Testis (tissue), 3 donors: ENCODE data around the gene CMTM1. TPM values are rescaled to one million over a fixed set of nuclear protein-coding genes. Genes with fewer than 3 reads are reported as not detected.

Experiments
- DNase-seq: peaks from one replicate; pipeline ENCODE4 v3.0.0-alpha.2; 2019
- H3K27ac ChIP-seq, 2 donors: fragments of 200-600 bp; sonication (generic); one replicate each; pipeline ENCODE4 v1.5.1; 2019
- H3K27me3 ChIP-seq: fragments of 200-600 bp; sonication (generic); one replicate; pipeline ENCODE4 v1.5.1; 2019
- H3K36me3 ChIP-seq: fragments of 200-600 bp; sonication (generic); one replicate; pipeline ENCODE4 v1.5.1; 2017; ENCODE audit warnings: low read depth; ENCODE audit errors: missing control alignments
- H3K4me1 ChIP-seq: fragments of 200-600 bp; sonication (generic); one replicate; pipeline ENCODE4 v1.5.1; 2019
- H3K4me3 ChIP-seq, 2 donors: fragments of 200-600 bp; sonication (generic); one replicate each; pipeline ENCODE4 v1.5.1; 2017 to 2019
- H3K9me3 ChIP-seq: fragments of 200-600 bp; sonication (generic); one replicate; pipeline ENCODE4 v1.5.1; 2017
- CTCF ChIP-seq, 3 experiments: fragments of 450-650 bp in 2 of 3; fragments of 200-600 bp in 1 of 3; sonication (generic) in 1 of 3; IDR thresholded peaks; one replicate each; pipeline ENCODE4 v1.5.1; 2016 to 2019; ENCODE audit warnings: antibody characterized with exemption in 3 of 3, mild to moderate bottlenecking in 2 of 3, moderate library complexity in 1 of 3
- POLR2A ChIP-seq: fragments of 450-650 bp; IDR thresholded peaks from one replicate; pipeline ENCODE4 v1.6.1; 2017; ENCODE audit warnings: antibody characterized with exemption, mild to moderate bottlenecking, moderate library complexity
- WGBS, 2 donors: methylation state at CpG; one replicate each; pipeline ENCODE4 v1.1.5; 2018; 5-methylcytosine and 5-hydroxymethylcytosine counted together
- intact Hi-C: fragments of 100-400 bp; cut with DNase I; formaldehyde crosslinking; loops from one replicate; pipeline ENCODE4 v1.15.1; 2023; ENCODE audit warnings: low total_unique reads
- polyA plus RNA-seq: library from polyadenylated mRNA; stranded (reverse); fragments of 350-450 nt; fragmentation: Illumina TruSeq; extraction: RNeasy Lipid Tissue Mini Kit (QIAGEN cat#74804); gene quantifications from one replicate; pipeline ENCODE4 v1.2.3, GENCODE V29; 2014; ENCODE audit warnings: low read depth, low replicate concordance; ENCODE audit not compliant: insufficient read depth
- total RNA-seq, 2 donors: library from RNA; depleted of rRNA; stranded (reverse); fragments of >200 nt; gene quantifications; one replicate each; pipeline ENCODE4 v1.2.3, GENCODE V29; 2016

The CMTM1 gene
- total and polyA plus RNA-seq, 3 donors from 2014 or later, result 24.0 to 103 (median 47.5) TPM

GRCh38 chr16:66522816-66523590 lies 43.2 kb upstream of the CMTM1 start:
- H3K27ac ChIP-seq, result peak overlapping the region; percentile 39 to 41
- peak; percentile 58 for DNase-seq
- 72 to 77% methylated on average over 8 to 11 of the region's 11 CpGs for WGBS, 2 donors

GRCh38 chr16:66523861-66524354 lies 42.3 kb upstream of the CMTM1 start:
- intact Hi-C loops, result no loop called here
- no peaks in the 10 kb centered on the region for H3K36me3 ChIP-seq

More at GRCh38 chr16:66522816-66523590, 43.2 kb upstream of the CMTM1 start:
- TF ChIP-seq CTCF (IDR thresholded peaks at IDR 0.05) (no peak), POLR2A (no peak)
- Histone ChIP-seq H3K4me3 (no peak overlapping the region), H3K4me1 (peaks cover 29% of the 10 kb centered on the region), H3K9me3 (no peaks in the 10 kb centered on the region), H3K27me3 (no peaks in the 10 kb centered on the region), H3K36me3 (no peaks in the 10 kb centered on the region)
- intact Hi-C loops, result no loop called here

GRCh38 chr16:66524601-66525164 lies 41.6 kb upstream of the CMTM1 start:
- no peak overlapping the region for H3K4me3 ChIP-seq
- H3K27me3 ChIP-seq, result no peaks in the 10 kb centered on the region
- intact Hi-C loops, result no loop called here
- 83 to 89% methylated on average over 6 of the region's 6 CpGs for WGBS, 2 donors
- H3K4me1 ChIP-seq, result peaks cover 28% of the 10 kb centered on the region
- H3K36me3 ChIP-seq, result no peaks in the 10 kb centered on the region
- TF ChIP-seq POLR2A (no peak), CTCF (IDR thresholded peaks at IDR 0.05) (peak in 1 of 3 experiments; percentile 11)
- peak overlapping the region in 1 of 2 donors; percentile 64 for H3K27ac ChIP-seq
- no peak for DNase-seq
- H3K9me3 ChIP-seq, result no peaks in the 10 kb centered on the region

More at GRCh38 chr16:66523861-66524354, 42.3 kb upstream of the CMTM1 start:
- peak overlapping the region; percentile 39 to 64 for H3K27ac ChIP-seq
- H3K4me3 ChIP-seq, result no peak overlapping the region
- DNase-seq, result no peak
- no peaks in the 10 kb centered on the region for H3K27me3 ChIP-seq
- WGBS, 2 donors, result 67 to 79% methylated on average over 9 of the region's 9 CpGs
- no peaks in the 10 kb centered on the region for H3K9me3 ChIP-seq
- no peak for TF ChIP-seq CTCF (IDR thresholded peaks at IDR 0.05)
- TF ChIP-seq POLR2A, result no peak
- H3K4me1 ChIP-seq, result peaks cover 28% of the 10 kb centered on the region

GRCh38 chr16:66525396-66526180 lies 40.7 kb upstream of the CMTM1 start:
- Histone ChIP-seq H3K9me3 (no peaks in the 10 kb centered on the region), H3K4me1 (peaks cover 28% of the 10 kb centered on the region), H3K4me3 (no peak overlapping the region), H3K36me3 (no peaks in the 10 kb centered on the region), H3K27ac (no peak overlapping the region), H3K27me3 (no peaks in the 10 kb centered on the region)
- intact Hi-C loops, result no loop called here
- TF ChIP-seq POLR2A, result no peak
- TF ChIP-seq CTCF (IDR thresholded peaks at IDR 0.05), result no peak
- 87 to 89% methylated on average over 7 to 9 of the region's 9 CpGs for WGBS, 2 donors
- no peak for DNase-seq
